Measurements from ENCODE around the gene ZFAND3. TPM values are rescaled to one million over a fixed set of nuclear protein-coding genes. Genes with fewer than 3 reads are reported as not detected.

The ZFAND3 gene
- total RNA-seq, 2 experiments from 2014 or later: 8.3 to 33.8 TPM

DNA sequence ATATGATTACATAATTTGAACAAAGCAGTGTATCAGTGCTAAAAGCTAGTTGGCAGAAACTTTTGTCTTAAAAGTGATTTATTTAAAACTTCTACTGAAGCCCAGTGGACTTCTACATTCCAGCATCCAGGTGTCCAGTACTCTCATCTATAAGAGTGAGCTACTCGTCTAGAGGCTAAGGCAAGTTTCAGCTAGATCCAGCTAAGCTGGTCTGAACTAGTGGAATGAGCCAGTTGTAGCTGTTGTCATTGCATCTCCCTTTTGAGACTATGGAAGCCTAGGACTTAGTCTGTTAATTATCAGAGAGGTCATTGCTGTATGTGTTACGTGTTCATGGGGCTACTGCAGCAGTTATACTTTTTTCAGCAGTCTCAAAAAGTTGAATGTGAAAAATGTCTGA is 165.1 kb downstream of the ZFAND3 start:
- BruUV-seq (replicated peaks): no TSS peak
- POLR2A ChIA-PET: no interaction called here

DNA sequence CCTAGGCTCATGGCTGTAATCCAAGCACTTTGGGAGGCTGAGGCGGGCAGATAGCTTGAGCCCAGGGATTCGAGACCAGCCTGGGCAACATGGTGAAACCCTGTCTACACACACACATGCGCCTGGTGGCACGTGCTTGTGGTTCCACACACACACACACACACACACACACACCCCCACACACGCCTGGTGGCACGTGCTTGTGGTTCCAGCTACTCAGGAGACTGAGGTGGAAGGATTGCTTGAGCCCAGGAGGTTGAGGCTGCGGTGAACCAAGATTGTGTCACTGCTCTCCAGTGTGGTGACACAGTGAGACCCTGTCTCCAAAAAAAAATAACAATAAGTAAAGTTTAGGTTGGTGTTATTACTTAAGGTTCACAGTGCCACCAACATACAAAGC is 165.8 kb downstream of the ZFAND3 start:
- TF ChIP-seq EZH2phosphoT487 (IDR thresholded peaks at IDR 0.05; ENCODE audit: borderline replicate concordance, low read depth, low read length): no peak
- TF ChIP-seq, protein P1, sequence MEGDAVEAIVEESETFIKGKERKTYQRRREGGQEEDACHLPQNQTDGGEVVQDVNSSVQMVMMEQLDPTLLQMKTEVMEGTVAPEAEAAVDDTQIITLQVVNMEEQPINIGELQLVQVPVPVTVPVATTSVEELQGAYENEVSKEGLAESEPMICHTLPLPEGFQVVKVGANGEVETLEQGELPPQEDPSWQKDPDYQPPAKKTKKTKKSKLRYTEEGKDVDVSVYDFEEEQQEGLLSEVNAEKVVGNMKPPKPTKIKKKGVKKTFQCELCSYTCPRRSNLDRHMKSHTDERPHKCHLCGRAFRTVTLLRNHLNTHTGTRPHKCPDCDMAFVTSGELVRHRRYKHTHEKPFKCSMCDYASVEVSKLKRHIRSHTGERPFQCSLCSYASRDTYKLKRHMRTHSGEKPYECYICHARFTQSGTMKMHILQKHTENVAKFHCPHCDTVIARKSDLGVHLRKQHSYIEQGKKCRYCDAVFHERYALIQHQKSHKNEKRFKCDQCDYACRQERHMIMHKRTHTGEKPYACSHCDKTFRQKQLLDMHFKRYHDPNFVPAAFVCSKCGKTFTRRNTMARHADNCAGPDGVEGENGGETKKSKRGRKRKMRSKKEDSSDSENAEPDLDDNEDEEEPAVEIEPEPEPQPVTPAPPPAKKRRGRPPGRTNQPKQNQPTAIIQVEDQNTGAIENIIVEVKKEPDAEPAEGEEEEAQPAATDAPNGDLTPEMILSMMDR (conservative IDR thresholded peaks at IDR 0.05; ENCODE audit: low read length): no peak
- Histone ChIP-seq H2AFZ (ENCODE audit: low read length) (no peak overlapping the region), H4K20me1 (ENCODE audit: insufficient read depth, low read length) (no peaks in the 10 kb centered on the region; the same call in none of the 2 replicates), H3K9me3 (ENCODE audit: low read length) (no peaks in the 10 kb centered on the region), H3K27ac (ENCODE audit: low read depth, low read length, poor library complexity, severe bottlenecking) (no peak overlapping the region), H3K36me3 (ENCODE audit: insufficient read depth, low read length) (no peaks in the 10 kb centered on the region), H3K9me2 (ENCODE audit: insufficient read depth, low read length) (no peaks in the 10 kb centered on the region), H3K4me3 (ENCODE audit: low read depth, low read length, poor library complexity, severe bottlenecking) (no peak overlapping the region), H3K4me1 (ENCODE audit: insufficient read depth, low read length, poor library complexity, severe bottlenecking) (peaks cover 8% of the 10 kb centered on the region), H3K79me2 (ENCODE audit: insufficient read depth, low read depth, low read length) (no peaks in the 10 kb centered on the region), H3K4me2 (ENCODE audit: low read length) (no peak overlapping the region)
- ChIA-PET CTCF (ENCODE audit: unreplicated experiment) (interaction anchor here (0.6 kb wide), 1 partner anchor 912 kb away, joined by 3 read pairs; no protein-coding TSS in a partner anchor), POLR2A (no interaction called here)
- DNase-seq (ENCODE audit: low spot score): no peak
- BruUV-seq (replicated peaks): no TSS peak
- intact Hi-C loops (cut with micrococcal nuclease; ENCODE audit: unreplicated experiment): no loop called here

More for the DNA sequence above, 165.1 kb downstream of the ZFAND3 start:
- Histone ChIP-seq H3K9me3 (ENCODE audit: low read length) (no peaks in the 10 kb centered on the region), H3K79me2 (ENCODE audit: insufficient read depth, low read depth, low read length) (no peaks in the 10 kb centered on the region), H3K27ac (ENCODE audit: low read depth, low read length, poor library complexity, severe bottlenecking) (no peak overlapping the region), H3K4me2 (ENCODE audit: low read length) (no peak overlapping the region), H2AFZ (ENCODE audit: low read length) (no peak overlapping the region), H3K36me3 (ENCODE audit: insufficient read depth, low read length) (no peaks in the 10 kb centered on the region), H3K4me3 (ENCODE audit: low read depth, low read length, poor library complexity, severe bottlenecking) (no peak overlapping the region), H4K20me1 (ENCODE audit: insufficient read depth, low read length) (no peaks in the 10 kb centered on the region; the same call in none of the 2 replicates), H3K4me1 (ENCODE audit: insufficient read depth, low read length, poor library complexity, severe bottlenecking) (peaks cover 8% of the 10 kb centered on the region), H3K9me2 (ENCODE audit: insufficient read depth, low read length) (no peaks in the 10 kb centered on the region)
- intact Hi-C loops (cut with micrococcal nuclease; ENCODE audit: unreplicated experiment): no loop called here
- no peak for TF ChIP-seq EZH2phosphoT487 (IDR thresholded peaks at IDR 0.05; ENCODE audit: borderline replicate concordance, low read depth, low read length)
- TF ChIP-seq, protein P1 (conservative IDR thresholded peaks at IDR 0.05; ENCODE audit: low read length): no peak
- DNase-seq (ENCODE audit: low spot score): no peak
- CTCF ChIA-PET (ENCODE audit: unreplicated experiment): no interaction called here

DNA sequence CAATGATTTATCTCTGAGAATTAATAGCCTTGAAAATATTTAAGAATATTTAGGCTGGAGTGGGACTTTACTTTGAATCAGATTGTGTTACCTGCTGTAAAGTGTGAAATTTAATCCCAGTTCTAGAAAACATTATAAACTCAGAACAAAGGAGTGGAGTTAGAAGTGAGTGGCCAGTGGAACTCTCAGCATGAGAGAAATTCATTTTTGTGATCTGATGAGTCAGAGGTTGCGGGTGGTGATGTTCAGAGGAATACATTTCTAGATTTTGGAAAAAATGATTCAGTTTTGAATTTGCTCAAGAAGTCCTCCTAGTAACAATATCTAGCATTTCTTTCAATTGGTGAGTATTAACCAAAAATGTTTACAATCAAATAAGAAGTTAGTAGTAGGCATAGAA is 167.5 kb downstream of the ZFAND3 start:
- intact Hi-C loops (cut with micrococcal nuclease; ENCODE audit: unreplicated experiment): no loop called here
- Histone ChIP-seq H3K4me3 (ENCODE audit: low read depth, low read length, poor library complexity, severe bottlenecking) (no peak overlapping the region), H4K20me1 (ENCODE audit: insufficient read depth, low read length) (peaks cover 10% of the 10 kb centered on the region), H3K27ac (ENCODE audit: low read depth, low read length, poor library complexity, severe bottlenecking) (no peak overlapping the region), H3K36me3 (ENCODE audit: insufficient read depth, low read length) (no peaks in the 10 kb centered on the region), H3K9me2 (ENCODE audit: insufficient read depth, low read length) (no peaks in the 10 kb centered on the region), H3K79me2 (ENCODE audit: insufficient read depth, low read depth, low read length) (no peaks in the 10 kb centered on the region), H3K4me2 (ENCODE audit: low read length) (no peak overlapping the region), H3K4me1 (ENCODE audit: insufficient read depth, low read length, poor library complexity, severe bottlenecking) (peaks cover 4% of the 10 kb centered on the region), H2AFZ (ENCODE audit: low read length) (no peak overlapping the region), H3K9me3 (ENCODE audit: low read length) (no peaks in the 10 kb centered on the region)
- POLR2A ChIA-PET: no interaction called here
- no peak for DNase-seq (ENCODE audit: low spot score)
- BruUV-seq (replicated peaks): no TSS peak
- CTCF ChIA-PET (ENCODE audit: unreplicated experiment): no interaction called here
- TF ChIP-seq EZH2phosphoT487 (IDR thresholded peaks at IDR 0.05; ENCODE audit: borderline replicate concordance, low read depth, low read length): no peak
- TF ChIP-seq, protein P1 (conservative IDR thresholded peaks at IDR 0.05; ENCODE audit: low read length): no peak

Measured in OCI-LY7 (cell line).